SK-N-SH (cell line): ENCODE data around the gene WFDC12.

Experiments
- CTCF ChIP-seq: fragments of 200-600 bp; sonication (generic); IDR thresholded peaks from 2 replicates; pipeline ENCODE4 v1.6.1; 2017; ENCODE audit warnings: antibody characterized with exemption, mild to moderate bottlenecking, moderate library complexity
- MEF2A ChIP-seq: IDR thresholded peaks from 2 replicates; pipeline ENCODE4 v1.4.0; 2012; ENCODE audit warnings: low read depth, borderline replicate concordance
- RAD21 ChIP-seq: IDR thresholded peaks from 2 replicates; pipeline ENCODE4 v1.6.1; 2012; ENCODE audit warnings: mild to moderate bottlenecking, low read length
- RCOR1 ChIP-seq: fragments of 150-350 bp; IDR thresholded peaks from 2 replicates; pipeline ENCODE4 v1.6.1; 2017; ENCODE audit warnings: antibody characterized with exemption, low read length
- SIN3A ChIP-seq: IDR thresholded peaks from 2 replicates; pipeline ENCODE4 v1.6.1; 2012; ENCODE audit warnings: low read depth, mild to moderate bottlenecking, low read length, moderate library complexity, borderline replicate concordance
- SMC3 ChIP-seq: IDR thresholded peaks from 2 replicates; pipeline ENCODE4 v1.6.1; 2012; ENCODE audit warnings: low read depth, low read length, improper control_type of control experiment
- USF2 ChIP-seq: fragments of 150-350 bp; IDR thresholded peaks from 2 replicates; pipeline ENCODE4 v1.6.1; 2017; ENCODE audit warnings: antibody characterized with exemption, low read length, low read depth, borderline replicate concordance
- TF ChIP-seq, protein P1 (sequence below): IDR thresholded peaks from 2 replicates; pipeline ENCODE4 v1.6.1; 2012; ENCODE audit warnings: mild to moderate bottlenecking, low read depth, low read length, moderate library complexity

DNA sequence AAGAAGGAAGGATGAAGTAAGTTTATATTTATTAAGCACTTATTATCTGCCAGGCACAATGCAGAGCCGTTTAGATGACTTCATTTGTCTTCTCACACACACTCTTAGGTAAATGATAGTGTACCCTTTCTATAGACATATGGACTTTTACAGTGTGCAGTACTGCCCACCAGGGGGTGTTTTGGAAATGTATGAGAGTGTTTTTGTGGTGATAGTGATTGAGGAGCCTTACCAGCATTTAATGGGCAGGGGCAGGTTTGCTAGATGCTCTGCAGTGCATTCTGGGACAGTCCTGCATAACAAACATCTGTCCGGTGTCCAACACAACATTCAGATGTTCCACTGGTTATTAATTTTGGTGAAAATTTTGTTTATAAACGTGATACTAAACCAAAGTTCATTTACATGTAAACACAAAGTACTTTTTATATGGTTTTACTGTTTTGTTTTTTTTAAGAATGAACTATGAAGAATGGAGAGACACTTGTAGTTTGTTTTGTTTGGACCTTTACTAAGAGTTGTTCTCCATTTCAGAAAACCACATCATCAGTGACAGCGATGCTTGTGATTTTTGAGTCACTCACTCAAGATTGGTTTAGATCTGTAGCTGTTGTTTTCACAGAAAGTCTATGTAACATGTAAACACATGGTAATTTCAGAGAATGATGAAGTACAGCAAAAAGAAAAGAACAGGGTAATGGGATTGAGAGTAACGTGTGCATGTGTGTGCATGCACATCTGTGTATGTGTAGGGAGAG is 43.2 kb downstream of the WFDC12 start:
- TF ChIP-seq CTCF (peak; percentile 59), RCOR1 (no peak), RAD21 (no peak), MEF2A (no peak), SMC3 (peak; percentile 6; the same call in 1 of the 2 replicates), SIN3A (no peak), USF2 (no peak)
- TF ChIP-seq, protein P1, sequence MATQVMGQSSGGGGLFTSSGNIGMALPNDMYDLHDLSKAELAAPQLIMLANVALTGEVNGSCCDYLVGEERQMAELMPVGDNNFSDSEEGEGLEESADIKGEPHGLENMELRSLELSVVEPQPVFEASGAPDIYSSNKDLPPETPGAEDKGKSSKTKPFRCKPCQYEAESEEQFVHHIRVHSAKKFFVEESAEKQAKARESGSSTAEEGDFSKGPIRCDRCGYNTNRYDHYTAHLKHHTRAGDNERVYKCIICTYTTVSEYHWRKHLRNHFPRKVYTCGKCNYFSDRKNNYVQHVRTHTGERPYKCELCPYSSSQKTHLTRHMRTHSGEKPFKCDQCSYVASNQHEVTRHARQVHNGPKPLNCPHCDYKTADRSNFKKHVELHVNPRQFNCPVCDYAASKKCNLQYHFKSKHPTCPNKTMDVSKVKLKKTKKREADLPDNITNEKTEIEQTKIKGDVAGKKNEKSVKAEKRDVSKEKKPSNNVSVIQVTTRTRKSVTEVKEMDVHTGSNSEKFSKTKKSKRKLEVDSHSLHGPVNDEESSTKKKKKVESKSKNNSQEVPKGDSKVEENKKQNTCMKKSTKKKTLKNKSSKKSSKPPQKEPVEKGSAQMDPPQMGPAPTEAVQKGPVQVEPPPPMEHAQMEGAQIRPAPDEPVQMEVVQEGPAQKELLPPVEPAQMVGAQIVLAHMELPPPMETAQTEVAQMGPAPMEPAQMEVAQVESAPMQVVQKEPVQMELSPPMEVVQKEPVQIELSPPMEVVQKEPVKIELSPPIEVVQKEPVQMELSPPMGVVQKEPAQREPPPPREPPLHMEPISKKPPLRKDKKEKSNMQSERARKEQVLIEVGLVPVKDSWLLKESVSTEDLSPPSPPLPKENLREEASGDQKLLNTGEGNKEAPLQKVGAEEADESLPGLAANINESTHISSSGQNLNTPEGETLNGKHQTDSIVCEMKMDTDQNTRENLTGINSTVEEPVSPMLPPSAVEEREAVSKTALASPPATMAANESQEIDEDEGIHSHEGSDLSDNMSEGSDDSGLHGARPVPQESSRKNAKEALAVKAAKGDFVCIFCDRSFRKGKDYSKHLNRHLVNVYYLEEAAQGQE, result no peak
